A549 treated with ZK216348 at 1 μM for 4 hours (cell line): ENCODE data around the gene KCND3. TPM values are rescaled to one million over a fixed set of nuclear protein-coding genes. Genes with fewer than 3 reads are reported as not detected.

Experiments
- total RNA-seq: library from RNA; stranded (reverse); fragments of 200-300 nt; extraction: Qiagen RNA extraction; gene quantifications from 5 replicates; pipeline ENCODE4 v1.2.3, GENCODE V29; 2022; ENCODE audit warnings: low read depth

Gene KCND3
- 0.04 TPM in 1 of 5 replicates, not detected in the others for total RNA-seq

GRCh38 chr1:111989531-111990025 is at the start of gene KCND3:
Gene KCND3, minus strand, starts transcription at chr1:111989668.

GRCh38 chr1:111755331-111756123 is 233.9 kb downstream of the KCND3 start, which contains the start of gene DDX20:
Gene DDX20, plus strand, starts transcription at chr1:111755901. Its CDS starts 24 bp downstream, at chr1:111755925.

GRCh38 chr1:111739194-111739924 is 250.1 kb downstream of the KCND3 start, which contains the start of gene INKA2:
Gene INKA2, minus strand, starts transcription at chr1:111739395. Its CDS starts 153 bp downstream, at chr1:111739242.

Other genes with a start within 250 kb of the KCND3 start
- 7.5 to 9.3 TPM (median 8.8 TPM) in 5 replicates for gene DDX20, start 233.8 kb downstream of the KCND3 start, total RNA-seq